HCT116 (cell line): ENCODE measurements around the gene HPDL. TPM values are rescaled to one million over a fixed set of nuclear protein-coding genes. Genes with fewer than 3 reads are reported as not detected.
A peak's percentile ranks its signal among the peaks of the same experiment; 100 is the strongest.

ENCODE experiments used
- ATAC-seq: fragments of 200-7000 bp; cut with Tn5 transposase; 2 replicates; pipeline ENCODE4 v1.9.1; 2020; ENCODE audit warnings: mild to moderate bottlenecking, moderate library complexity
- BruUV-seq: library from RNA; stranded (reverse); fragments of 400-500 nt; replicated peaks from 2 replicates; lab custom pipeline; 2021; lab: Mats Ljungman, UMichigan
- CTCF ChIA-PET: fragments of 300-600 bp; sonication (Branson Sonifier 250); formaldehyde crosslinking; loops from one replicate; lab custom pipeline; 2021; ENCODE audit warnings: antibody characterized with exemption; lab: Charles Lee
- POLR2A ChIA-PET: fragments of 300-600, 350-600 bp; sonication (Branson Sonifier 250); formaldehyde crosslinking; loops from one replicate; lab custom pipeline; 2021; ENCODE audit warnings: antibody characterized with exemption; lab: Charles Lee
- RAD21 ChIA-PET, 2 experiments: fragments of 300-600 bp; sonication (Branson Sonifier 250); formaldehyde crosslinking; loops; one replicate each; lab custom pipeline; 2023; ENCODE audit warnings: low total read pairs in 2 of 2; ENCODE audit not compliant: uncharacterized antibody in 2 of 2, unreplicated experiment in 2 of 2, low non-redundant PET in 1 of 2; lab: Charles Lee
- DNase-seq: peaks from one replicate; pipeline ENCODE4 v3.0.0-alpha.2; 2010; ENCODE audit warnings: low read depth, low spot score
- H2AFZ ChIP-seq: fragments of 200-600 bp; shearing (Covaris generic), sonication (generic); 2 replicates; pipeline ENCODE4 v1.6.1; 2017; ENCODE audit warnings: low read depth, mixed run types, mixed read lengths, antibody characterized with exemption, low read length; ENCODE audit not compliant: poor library complexity, severe bottlenecking
- H3K27ac ChIP-seq: 2 replicates; pipeline ENCODE4 v1.5.1; 2012; ENCODE audit warnings: low read depth, low read length
- H3K27me3 ChIP-seq: fragments of 200-600 bp; sonication (generic); 2 replicates; pipeline ENCODE4 v1.6.1; 2016; ENCODE audit warnings: mixed run types, low read length, mixed read lengths; ENCODE audit not compliant: insufficient read depth
- H3K36me3 ChIP-seq, 2 experiments: fragments of 200-500 bp in 1 of 2; fragments of 200-600 bp in 1 of 2; sonication (Bioruptor generic) in 1 of 2; sonication (generic) in 1 of 2; 2 replicates each; pipeline versions ENCODE4 v1.5.1 to v1.6.1; 2014 to 2016; ENCODE audit warnings: low read length in 2 of 2, inconsistent platforms in 1 of 2, mixed read lengths in 1 of 2, mixed run types in 1 of 2; ENCODE audit not compliant: insufficient read depth in 2 of 2, control insufficient read depth in 1 of 2
- H3K4me1 ChIP-seq, 2 experiments: fragments of 200-600 bp in 1 of 2; sonication (generic) in 1 of 2; 2 replicates each; pipeline versions ENCODE4 v1.5.1 to v1.6.1; 2012 to 2017; ENCODE audit warnings: low read length in 2 of 2, inconsistent platforms in 1 of 2, mild to moderate bottlenecking in 1 of 2, mixed read lengths in 1 of 2, mixed run types in 1 of 2, moderate library complexity in 1 of 2; ENCODE audit not compliant: insufficient read depth in 2 of 2, control insufficient read depth in 1 of 2
- H3K4me2 ChIP-seq: fragments of 200-600 bp; sonication (generic); 2 replicates; pipeline ENCODE4 v1.6.1; 2017; ENCODE audit warnings: mixed run types, low read length, mixed read lengths
- H3K4me3 ChIP-seq, 2 experiments: fragments of 200-600 bp in 1 of 2; sonication (generic) in 1 of 2; replicated peaks in 1 of 2; 2 replicates each; pipeline ENCODE4 v1.5.1; 2011 to 2016; ENCODE audit warnings: low read length in 2 of 2, control low read depth in 1 of 2, low read depth in 1 of 2, mild to moderate bottlenecking in 1 of 2, mixed read lengths in 1 of 2, mixed run types in 1 of 2
- H3K79me2 ChIP-seq: fragments of 200-600 bp; sonication (generic); 2 replicates; pipeline ENCODE4 v1.6.1; 2017; ENCODE audit warnings: mild to moderate bottlenecking, mixed run types, low read length, moderate library complexity, mixed read lengths; ENCODE audit not compliant: insufficient read depth
- H3K9ac ChIP-seq: fragments of 200-600 bp; sonication (generic); 2 replicates; pipeline ENCODE4 v1.6.1; 2016; ENCODE audit warnings: low read length, mixed read lengths
- H3K9me2 ChIP-seq: fragments of 200-600 bp; sonication (generic), shearing (Covaris generic); 2 replicates; pipeline ENCODE4 v1.6.1; 2017; ENCODE audit warnings: mixed run types, mild to moderate bottlenecking, moderate library complexity; ENCODE audit not compliant: insufficient read depth
- H3K9me3 ChIP-seq, 2 experiments: fragments of 200-500 bp in 1 of 2; fragments of 200-600 bp in 1 of 2; sonication (Bioruptor generic) in 1 of 2; sonication (generic) in 1 of 2; 2 replicates each; pipeline ENCODE4 v1.6.1; 2014 to 2017; ENCODE audit warnings: low read length in 2 of 2, mixed read lengths in 2 of 2, inconsistent platforms in 1 of 2, low read depth in 1 of 2, mild to moderate bottlenecking in 1 of 2, mixed run types in 1 of 2, moderate library complexity in 1 of 2; ENCODE audit not compliant: control insufficient read depth in 1 of 2, insufficient read depth in 1 of 2
- H4K20me1 ChIP-seq: fragments of 200-600 bp; sonication (generic), shearing (Covaris generic); 2 replicates; pipeline ENCODE4 v1.6.1; 2017; ENCODE audit warnings: mixed run types, mild to moderate bottlenecking, moderate library complexity; ENCODE audit not compliant: insufficient read depth
- RAD21 ChIP-seq: IDR thresholded peaks from 2 replicates; pipeline ENCODE4 v1.6.1; 2012; ENCODE audit warnings: low read depth, mild to moderate bottlenecking
- SIN3A ChIP-seq: IDR thresholded peaks from 2 replicates; pipeline ENCODE4 v1.6.1; 2012; ENCODE audit warnings: low read depth
- YY1 ChIP-seq: IDR thresholded peaks from 2 replicates; pipeline ENCODE4 v1.6.1; 2011; ENCODE audit warnings: low read length, low read depth, moderate library complexity, mild to moderate bottlenecking; ENCODE audit not compliant: insufficient replicate concordance; ENCODE audit errors: extremely low read depth
- intact Hi-C: fragments of 100-400 bp; cut with micrococcal nuclease; formaldehyde crosslinking; loops from 2 replicates; pipeline ENCODE4 v1.10.0; 2022
- total RNA-seq: library from RNA; stranded (reverse); gene quantifications from one replicate; pipeline ENCODE4 v1.2.1, GENCODE V29; 2021; ENCODE audit not compliant: unreplicated experiment
- TF ChIP-seq, protein P1 (sequence below), 3 experiments: fragments of 200-600 bp in 1 of 3; sonication (generic) in 1 of 3; IDR thresholded peaks in 2 of 3; conservative IDR thresholded peaks in 1 of 3; 2 replicates each; pipeline ENCODE4 v1.5.1; 2012 to 2017; ENCODE audit warnings: low read depth in 2 of 3, low read length in 2 of 3, antibody characterized with exemption in 1 of 3, borderline replicate concordance in 1 of 3, control low read depth in 1 of 3, mild to moderate bottlenecking in 1 of 3, mixed read lengths in 1 of 3, mixed run types in 1 of 3, moderate library complexity in 1 of 3; ENCODE audit not compliant: insufficient read depth in 1 of 3

Gene HPDL
- total RNA-seq, 1 experiment from 2014 or later: not detected

DNA sequence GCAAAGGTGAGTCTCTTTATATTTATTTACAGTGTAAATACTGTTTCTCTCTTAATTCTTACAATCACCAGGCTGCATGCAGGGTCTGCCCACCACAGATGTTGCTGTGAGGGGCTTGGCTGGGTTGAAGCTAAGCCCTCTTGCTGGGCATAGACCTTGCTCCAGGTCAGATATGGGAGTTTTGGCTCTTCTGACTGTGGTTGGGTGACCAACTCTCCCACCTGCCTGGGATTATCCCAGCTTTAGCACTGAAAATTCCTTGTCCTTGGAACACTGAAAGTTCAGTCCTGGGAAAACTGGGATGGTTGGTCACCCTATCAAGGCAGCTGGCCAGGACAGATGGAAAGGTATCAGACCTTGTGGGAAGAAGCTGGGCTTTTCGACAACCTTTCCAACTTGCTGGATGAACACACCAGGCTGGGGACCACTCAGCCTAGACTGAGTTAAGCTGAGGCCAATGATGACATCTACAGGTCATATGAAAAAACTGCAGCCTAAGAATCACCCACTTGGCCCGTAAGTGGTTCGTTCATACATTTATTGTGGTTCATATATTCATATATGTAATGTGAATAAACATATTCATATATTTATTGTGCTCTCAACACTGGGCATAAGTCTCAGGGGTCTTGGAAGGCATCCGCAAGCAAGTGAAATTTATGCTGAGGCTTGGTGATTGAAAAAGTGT, 26.6 kb upstream of the HPDL start:
- POLR2A ChIA-PET: interaction anchor here (0.9 to 1.0 kb wide), 2 partner anchors 282 to 286 kb away, joined by 3 read pairs; no protein-coding TSS in a partner anchor
- peak; percentile 51 for DNase-seq
- TF ChIP-seq RAD21 (peak; percentile 95), YY1 (no peak)
- TF ChIP-seq, protein P1, sequence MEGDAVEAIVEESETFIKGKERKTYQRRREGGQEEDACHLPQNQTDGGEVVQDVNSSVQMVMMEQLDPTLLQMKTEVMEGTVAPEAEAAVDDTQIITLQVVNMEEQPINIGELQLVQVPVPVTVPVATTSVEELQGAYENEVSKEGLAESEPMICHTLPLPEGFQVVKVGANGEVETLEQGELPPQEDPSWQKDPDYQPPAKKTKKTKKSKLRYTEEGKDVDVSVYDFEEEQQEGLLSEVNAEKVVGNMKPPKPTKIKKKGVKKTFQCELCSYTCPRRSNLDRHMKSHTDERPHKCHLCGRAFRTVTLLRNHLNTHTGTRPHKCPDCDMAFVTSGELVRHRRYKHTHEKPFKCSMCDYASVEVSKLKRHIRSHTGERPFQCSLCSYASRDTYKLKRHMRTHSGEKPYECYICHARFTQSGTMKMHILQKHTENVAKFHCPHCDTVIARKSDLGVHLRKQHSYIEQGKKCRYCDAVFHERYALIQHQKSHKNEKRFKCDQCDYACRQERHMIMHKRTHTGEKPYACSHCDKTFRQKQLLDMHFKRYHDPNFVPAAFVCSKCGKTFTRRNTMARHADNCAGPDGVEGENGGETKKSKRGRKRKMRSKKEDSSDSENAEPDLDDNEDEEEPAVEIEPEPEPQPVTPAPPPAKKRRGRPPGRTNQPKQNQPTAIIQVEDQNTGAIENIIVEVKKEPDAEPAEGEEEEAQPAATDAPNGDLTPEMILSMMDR (IDR thresholded peaks at IDR 0.05 in 2 of 3, conservative IDR thresholded peaks at IDR 0.05 in 1 of 3; ENCODE audit: borderline replicate concordance in 1 of 3, insufficient read depth in 1 of 3, low read depth in 2 of 3, low read length in 2 of 3): peak; percentile 68 to 86 (median 82)

DNA sequence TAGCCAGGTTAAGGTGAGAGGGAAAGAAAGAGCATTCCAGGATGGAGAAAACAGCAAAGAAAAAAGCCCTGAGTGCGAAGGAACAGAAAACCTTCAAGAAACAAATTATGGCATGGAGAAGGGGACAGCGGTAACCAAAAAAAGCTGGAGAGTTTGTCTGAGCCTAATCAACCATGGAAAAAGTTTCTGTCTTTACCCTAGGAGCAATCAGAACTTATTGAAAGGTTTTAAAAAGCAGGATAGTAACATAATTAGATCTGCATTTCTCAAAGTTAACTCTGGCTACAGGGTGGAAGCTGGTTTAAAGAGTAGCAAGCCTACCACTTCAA, 26.1 kb upstream of the HPDL start:
- Histone ChIP-seq H3K79me2 (no peaks in the 10 kb centered on the region), H2AFZ (no peak overlapping the region), H3K36me3 (no peaks in the 10 kb centered on the region), H4K20me1 (no peaks in the 10 kb centered on the region), H3K4me1 (peaks cover 12 to 26% of the 10 kb centered on the region in 2 experiments), H3K27me3 (no peaks in the 10 kb centered on the region), H3K9ac (no peak overlapping the region), H3K9me3 (no peaks in the 10 kb centered on the region), H3K4me2 (peak overlapping the region; percentile 30; the same call in 1 of the 2 replicates), H3K27ac (no peak overlapping the region), H3K4me3 (no peak overlapping the region), H3K9me2 (no peaks in the 10 kb centered on the region)
- ChIA-PET CTCF (interaction anchor here (0.6 to 7.8 kb wide), 2 partner anchors 284 to 574 kb away, joined by 3 to 214 read pairs; partner anchors contain the start of genes HECTD3 and UROD), POLR2A (interaction anchor here (1.0 kb wide), 1 partner anchor 286 kb away, joined by 3 read pairs; no protein-coding TSS in a partner anchor), RAD21 (interaction anchor here (0.7 to 2.2 kb wide), 4 partner anchors 282 to 286 kb away, joined by 3 to 9 read pairs (median 5); no protein-coding TSS in a partner anchor)
- intact Hi-C loops: loop anchor here (1.0 to 5.0 kb wide), 6 partner anchors 272 to 568 kb away; partner anchors contain the start of gene RNU5D-1
- no TSS peak for BruUV-seq
- no peak for TF ChIP-seq SIN3A
- ATAC-seq (no peak), DNase-seq (no peak)

More for the DNA sequence above, 26.6 kb upstream of the HPDL start:
- Histone ChIP-seq H3K9ac (no peak overlapping the region), H3K27ac (no peak overlapping the region), H3K27me3 (no peaks in the 10 kb centered on the region), H3K36me3 (no peaks in the 10 kb centered on the region), H3K4me3 (no peak overlapping the region), H3K9me2 (no peaks in the 10 kb centered on the region), H4K20me1 (no peaks in the 10 kb centered on the region), H2AFZ (no peak overlapping the region), H3K79me2 (no peaks in the 10 kb centered on the region), H3K9me3 (no peaks in the 10 kb centered on the region), H3K4me1 (peaks cover 10 to 21% of the 10 kb centered on the region in 2 experiments), H3K4me2 (peak overlapping the region; percentile 30; the same call in 1 of the 2 replicates)
- CTCF ChIA-PET: interaction anchor here (7.8 kb wide), 1 partner anchor 284 kb away, joined by 214 read pairs; the partner anchor contains the start of genes HECTD3 and UROD
- no TSS peak for BruUV-seq
- intact Hi-C loops: loop anchor here (1.0 to 5.0 kb wide), 6 partner anchors 272 to 568 kb away; partner anchors contain the start of gene RNU5D-1
- RAD21 ChIA-PET: interaction anchor here (1.2 to 2.2 kb wide), 3 partner anchors 282 to 286 kb away, joined by 5 to 9 read pairs (median 5); no protein-coding TSS in a partner anchor
- peak; percentile 33 for ATAC-seq
